Left hindlimb (tissue), 1 donor: ENCODE results near the gene TM2D3.

Experiments
- DNase-seq: peaks from one replicate; pipeline ENCODE4 v3.0.0-alpha.2; 2018

TM2D3 gene, protein sequence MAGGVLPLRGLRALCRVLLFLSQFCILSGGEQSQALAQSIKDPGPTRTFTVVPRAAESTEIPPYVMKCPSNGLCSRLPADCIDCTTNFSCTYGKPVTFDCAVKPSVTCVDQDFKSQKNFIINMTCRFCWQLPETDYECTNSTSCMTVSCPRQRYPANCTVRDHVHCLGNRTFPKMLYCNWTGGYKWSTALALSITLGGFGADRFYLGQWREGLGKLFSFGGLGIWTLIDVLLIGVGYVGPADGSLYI

DNA sequence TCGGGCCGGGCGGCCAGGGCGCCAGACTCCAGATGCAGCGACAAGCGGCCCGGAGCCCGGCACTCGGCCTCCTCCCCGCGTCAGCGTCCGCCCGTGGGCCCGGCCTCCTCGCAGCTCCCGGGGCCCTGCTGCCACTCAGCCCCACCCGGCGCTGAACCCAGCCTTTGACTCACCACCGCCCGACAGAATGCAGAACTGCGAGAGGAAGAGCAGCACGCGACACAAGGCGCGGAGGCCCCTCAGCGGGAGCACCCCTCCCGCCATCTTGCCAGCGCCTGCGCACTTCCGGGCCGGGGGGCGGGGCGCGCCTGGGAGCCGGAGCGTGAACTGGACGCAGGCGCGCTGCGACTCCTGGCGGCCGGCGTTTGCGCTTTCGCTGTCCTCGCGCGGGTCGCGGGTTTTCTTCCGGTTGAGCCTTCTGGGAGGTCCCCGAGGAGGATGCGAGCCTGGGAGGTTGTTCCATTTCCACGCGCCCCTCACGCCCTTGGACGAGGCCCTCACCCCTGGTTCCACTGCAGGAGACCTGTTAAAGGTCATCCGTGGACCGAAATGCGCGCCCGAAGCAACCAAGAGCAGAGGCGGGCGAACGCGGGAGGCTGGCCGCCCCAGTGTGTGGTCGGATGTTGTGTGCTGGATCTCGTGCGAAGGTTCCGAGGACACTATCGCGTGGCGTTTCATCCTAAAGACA, at the start of gene TM2D3:
Gene TM2D3, minus strand, starts transcription at position 284 of the 688 bp plus-strand sequence. Its CDS starts 20 bp downstream, at position 264.
- peak; percentile 95 for DNase-seq

DNA sequence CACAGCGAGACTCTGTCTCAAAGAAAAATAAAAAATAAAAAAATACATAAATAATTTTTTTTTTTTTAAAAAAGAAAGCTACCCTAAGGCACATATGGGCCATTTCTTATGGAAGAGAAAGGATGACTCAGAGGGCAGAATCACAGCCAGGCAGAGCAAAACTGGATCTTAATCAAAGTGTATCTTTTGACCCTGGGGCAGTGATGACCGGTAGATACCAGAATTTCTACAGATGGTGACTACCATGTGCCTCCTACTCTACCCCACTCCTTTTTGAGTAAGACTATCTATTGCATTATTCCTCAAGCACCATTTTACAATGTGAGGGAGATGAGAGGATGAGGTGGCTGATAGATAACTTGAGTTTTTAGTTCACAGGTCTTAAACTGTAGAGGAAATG, 46.1 kb upstream of the TM2D3 start:
- no peak for DNase-seq

DNA sequence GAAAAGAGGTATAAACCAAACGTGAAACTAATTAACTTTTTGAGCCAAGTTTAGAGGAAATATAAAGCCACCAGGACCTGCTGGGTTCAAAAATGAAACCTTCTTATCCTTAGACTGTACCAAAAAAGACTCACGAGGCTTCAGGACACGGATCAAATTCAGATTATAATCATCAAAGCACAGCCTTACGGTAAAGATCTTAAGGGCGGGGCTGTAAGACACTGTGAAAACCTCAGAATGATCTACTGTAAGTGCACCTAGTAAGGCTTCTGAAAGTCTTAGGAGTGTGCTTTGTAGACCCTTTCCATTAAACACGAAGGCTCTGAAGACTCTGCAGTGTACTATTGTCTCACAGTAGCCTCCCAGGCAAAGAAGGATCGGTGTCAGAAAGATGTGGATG, 45.3 kb upstream of the TM2D3 start:
- DNase-seq = no peak

DNA sequence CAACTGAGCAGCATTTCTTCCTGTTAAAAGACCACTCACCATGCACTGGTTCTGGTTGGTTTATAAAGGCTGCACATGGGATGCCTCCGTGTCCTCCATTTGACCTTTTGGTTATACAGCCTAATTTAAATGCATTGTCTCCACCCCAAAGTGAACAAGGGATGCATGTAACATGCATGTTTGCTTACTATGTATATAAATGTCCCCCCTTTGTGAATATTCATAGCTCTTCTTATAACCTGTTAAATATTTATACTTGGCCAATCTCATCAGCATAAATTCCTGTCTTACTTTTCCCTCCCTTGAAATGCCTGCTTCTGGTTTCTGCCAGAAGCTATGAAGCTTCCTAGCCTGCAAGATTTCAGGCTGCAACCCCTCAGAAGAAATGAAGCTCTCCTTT, 44.6 kb upstream of the TM2D3 start:
- DNase-seq = no peak

DNA sequence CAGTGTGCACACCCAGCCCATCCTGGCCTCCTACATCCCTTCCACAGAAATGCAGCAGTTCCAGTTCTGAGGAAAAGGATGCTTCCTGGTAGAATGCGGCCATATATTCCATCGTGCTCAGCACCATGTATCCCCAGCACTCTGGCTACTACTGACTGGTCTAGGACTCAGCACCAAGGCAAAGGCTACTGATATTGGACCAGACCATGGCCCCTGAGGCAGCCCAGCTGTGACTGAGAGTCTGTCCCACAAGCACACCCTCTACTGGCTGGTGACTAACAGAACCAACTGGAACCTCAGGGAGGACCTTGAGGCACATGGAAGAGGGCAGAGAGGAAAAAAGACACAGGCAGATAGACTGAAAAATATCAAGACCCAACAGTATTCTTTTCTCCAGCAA, 42.1 kb upstream of the TM2D3 start:
- no peak for DNase-seq

DNA sequence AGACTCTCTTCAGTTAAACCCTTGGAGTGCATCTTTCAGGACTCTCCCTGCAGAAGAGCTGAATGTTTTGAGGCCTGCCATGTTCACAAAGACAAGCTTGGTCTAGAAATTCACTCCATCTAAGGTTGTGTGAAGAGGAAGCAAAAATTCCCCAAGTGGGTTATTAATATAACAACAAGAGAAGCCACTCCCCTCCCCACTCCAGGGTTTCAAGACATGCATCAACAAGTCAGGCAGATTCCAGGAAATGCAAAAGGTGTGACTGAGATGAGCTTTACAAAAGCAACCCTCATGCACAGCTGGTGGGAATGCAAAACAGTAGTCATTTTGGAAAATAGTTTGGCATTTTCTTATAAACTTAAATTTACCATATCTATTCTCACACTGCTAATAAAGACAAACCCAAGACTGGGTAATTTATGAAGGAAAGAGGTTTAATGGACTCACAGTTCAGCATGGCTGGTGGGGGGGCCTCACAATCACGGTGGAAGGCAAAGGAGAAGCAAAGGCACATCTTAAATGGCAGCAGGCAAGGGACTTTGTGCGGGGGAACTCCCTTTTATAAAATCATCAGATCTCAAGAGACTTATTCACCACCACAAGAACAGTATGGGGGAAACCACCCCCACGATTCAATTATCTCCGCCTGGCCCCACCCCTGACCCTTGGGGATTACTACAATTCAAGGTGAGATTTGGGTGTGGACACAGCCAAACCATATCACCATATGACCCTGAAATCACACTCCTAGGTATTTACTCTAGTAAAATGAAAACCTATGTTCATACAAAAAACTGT, 40.8 kb upstream of the TM2D3 start:
- no peak for DNase-seq

DNA sequence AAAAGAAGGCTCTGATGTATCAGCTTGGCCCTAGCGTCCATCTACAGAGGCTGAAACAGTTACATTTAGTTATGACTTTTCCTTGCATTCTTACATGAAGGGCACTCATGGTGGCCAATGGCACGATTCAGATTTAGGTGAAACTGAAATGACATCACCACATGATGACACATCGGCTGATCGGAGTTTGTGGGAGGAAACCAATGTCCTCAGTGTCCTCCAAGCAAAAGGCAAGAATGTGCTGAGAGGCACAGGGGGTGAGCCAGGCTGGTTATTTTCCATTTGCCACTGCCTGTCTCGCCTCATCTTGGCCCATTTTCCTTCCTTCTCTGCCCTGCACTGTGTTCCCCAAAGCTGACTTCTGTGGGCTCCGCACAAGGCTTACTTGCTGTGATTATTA, 37.7 kb upstream of the TM2D3 start:
- no peak for DNase-seq

DNA sequence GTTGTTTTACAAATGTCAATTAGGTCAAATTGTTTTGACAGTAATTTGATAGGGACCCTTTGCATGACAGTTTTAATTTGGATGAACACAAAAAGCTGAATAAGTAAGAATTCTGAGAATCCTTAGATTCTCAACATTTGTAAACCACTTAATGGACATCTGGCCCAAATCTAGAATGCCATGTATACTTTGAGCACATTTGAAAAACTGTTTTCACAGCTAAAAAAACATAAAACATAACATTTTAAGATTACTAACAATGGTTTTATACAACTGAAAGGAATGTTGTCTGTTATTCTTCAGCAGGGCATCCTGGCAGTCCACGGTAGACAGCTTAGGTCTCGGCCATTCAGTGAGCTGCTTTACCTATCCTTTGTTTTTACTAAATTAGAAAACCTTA, 34.5 kb upstream of the TM2D3 start:
- no peak for DNase-seq

DNA sequence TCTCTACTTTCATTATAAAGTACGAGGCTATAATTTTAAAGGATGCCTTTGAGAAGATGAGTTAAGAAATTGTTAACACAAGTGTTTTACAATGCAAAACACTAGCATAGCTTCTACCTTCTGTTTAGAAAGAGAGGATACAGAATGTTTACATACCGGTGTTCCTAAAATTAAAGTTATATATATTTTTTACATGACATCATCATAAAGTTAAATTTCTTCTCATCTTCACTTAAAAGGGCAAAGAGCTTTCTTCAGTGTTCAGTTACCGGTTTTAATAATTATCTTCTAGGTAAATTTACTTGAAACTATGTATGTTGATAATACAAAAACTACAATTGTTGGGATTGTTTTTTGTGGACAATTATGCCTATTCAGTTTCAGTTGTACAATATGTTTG, 32.7 kb upstream of the TM2D3 start:
- DNase-seq = no peak

DNA sequence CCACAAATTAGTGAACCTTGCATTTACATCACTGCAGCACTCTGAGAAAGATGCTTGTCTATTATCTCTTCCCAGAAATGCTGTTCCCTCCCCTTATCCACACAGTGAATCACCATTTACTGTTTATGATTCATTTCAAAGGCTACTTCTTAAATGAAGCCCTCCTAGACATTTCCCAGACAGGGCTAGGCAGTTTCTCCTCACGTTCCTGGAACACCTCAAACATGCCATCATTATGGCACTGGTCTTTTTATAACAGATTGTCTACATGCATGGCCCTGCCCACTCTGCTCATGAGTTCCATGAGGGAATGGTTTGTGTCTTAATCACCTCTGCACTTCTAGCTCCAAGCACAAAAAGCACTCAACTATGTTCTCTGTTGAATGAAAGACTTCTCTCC, 32.2 kb upstream of the TM2D3 start:
- no peak for DNase-seq

DNA sequence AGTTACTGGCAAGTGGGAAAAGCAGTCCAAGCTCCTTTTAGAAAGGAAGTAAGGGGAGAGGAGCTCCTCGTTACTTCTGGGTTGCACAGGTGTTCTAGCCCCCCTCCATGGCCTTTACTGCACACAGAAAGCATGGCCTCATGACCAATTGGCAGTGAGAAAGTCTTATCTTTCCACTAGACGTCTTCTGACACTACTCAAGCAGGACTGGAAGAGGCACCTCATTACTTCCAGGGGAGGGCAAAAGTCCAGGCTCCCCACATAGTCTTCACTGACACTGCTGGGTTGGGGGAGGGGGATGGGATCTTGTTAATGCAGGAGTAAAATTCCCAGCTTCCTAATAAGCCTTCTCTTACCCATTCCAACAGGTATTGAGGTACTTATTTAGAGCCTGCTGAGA, 27.6 kb upstream of the TM2D3 start:
- no peak for DNase-seq

DNA sequence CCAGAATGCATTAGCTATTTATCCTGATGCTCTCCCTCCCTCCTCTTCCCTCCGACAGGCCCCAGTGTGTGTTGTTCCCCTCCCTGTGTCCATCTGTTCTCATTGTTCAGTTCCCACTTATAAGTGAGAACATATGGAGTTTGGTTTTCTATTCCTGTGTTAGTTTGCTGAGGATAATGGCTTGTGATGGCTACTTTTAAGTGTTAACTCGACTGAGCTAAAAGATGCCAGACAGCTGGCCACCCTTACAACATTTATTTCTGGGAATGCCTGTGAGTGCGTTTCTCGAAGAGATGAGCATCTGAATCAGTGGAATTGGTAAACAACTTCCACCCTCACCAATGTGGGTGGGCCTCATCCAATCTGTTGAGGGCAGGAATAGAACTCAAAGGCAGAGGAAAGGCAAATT, 24.7 kb upstream of the TM2D3 start:
- no peak for DNase-seq

DNA sequence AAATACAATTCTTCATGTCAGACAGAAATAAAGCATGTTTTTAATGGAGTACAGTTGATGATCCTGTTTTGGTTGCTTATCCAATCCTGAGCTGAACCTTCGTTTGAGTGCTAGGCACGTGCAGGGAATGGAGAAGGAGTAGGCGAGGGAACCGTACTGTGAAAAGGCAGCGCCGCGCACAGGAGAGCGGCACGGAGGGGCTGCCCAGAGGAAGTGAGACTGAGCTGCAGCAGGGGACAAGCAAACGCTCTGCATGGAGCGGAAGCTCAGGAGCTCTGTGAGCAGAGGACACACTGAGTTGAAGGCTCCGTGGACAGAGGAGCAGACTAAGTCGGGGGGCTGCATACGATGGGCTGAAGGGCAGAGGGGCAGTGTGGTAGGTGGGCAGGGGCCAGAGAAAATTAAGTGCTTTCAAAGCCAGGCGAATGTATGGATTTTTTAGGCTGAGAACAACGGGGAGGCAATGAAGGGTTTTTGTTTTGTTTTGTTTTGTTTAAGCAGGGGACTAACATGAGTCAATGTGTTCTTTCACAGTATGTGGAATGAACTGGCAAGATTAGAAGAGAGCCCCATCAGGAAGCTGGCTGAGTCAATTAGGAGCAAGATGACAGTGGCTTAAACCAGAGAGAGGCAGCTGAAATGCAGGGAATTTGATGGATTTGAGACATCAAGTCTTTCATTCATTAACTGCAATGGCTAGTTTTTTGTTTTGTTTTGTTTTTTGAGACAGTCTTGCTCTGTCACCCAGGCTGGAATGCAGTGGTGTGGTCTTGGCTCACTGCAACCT, 23.8 kb upstream of the TM2D3 start:
- no peak for DNase-seq

DNA sequence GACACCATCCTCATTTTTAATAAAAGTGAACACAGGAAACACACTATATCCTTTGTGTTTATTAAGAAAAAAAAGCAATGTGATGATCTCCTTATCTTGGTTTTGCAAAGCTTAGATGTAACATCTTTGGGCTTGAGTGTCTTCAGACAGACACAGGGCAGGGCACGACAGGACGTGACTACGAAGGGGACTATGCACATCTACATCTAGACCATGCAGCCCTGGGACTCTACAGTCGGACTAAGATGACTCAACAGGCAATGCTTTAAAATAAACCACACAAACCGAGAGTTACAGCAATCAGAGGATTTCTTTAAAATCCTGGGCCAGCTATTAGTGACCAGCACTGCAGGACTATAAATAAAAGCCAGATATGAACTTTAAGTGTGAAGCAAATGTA, 22.8 kb upstream of the TM2D3 start:
- DNase-seq = no peak

DNA sequence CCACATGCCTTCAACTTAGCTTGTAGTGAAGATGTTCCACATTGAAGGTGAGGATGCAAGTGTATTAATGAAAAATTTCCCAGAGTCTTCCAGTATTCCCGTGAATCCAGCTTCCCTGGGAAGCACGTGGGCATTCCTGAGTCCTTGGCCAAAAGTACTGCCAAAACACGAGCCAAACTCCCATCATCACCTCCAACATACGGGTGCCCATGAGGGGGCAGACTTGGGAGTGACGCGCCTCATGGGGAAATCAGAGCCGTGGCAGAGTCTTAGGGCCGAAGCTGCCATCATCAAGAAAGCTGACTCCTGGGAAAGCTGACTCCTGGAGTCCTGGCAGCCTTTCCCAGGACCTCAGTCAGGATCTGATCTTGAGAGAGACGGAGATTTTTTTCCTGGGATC, 20.1 kb upstream of the TM2D3 start:
- no peak for DNase-seq

DNA sequence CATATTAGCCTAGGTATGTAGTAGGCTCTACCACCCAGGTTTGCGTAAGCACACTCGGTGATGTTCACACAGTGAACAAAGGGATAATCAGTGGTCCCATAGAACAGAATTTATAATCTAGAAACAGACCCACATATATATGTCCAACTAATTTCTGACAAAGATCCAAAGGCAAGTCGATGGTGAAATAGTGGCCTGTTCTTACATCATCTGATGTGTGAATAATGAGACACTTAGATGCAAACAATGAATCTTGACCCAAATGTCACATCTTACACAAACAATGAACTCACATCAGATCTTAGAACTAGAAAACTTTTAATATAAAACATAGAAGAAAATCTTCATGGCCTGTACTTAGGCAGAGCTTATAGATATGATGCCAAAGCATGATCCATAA, 17.6 kb upstream of the TM2D3 start:
- DNase-seq = no peak

DNA sequence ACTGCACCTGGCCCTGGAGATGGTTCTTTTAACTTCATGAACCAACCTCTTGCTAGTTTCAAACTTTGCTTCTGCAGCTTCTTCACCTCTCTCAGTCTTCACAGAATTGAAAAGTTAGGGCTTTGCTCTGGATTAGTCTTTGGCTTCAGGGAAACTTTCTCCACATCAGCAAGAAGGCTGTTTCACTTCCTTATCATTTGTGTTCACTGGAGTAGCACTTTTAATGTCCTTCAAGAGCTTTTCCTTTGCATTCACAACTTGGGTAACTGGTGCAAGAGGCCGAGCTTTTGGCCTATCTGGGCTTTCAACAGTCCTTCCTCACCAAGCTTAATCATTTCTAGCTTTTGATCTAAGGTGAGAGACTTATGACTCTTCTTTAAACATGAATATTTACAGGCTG, 15.7 kb upstream of the TM2D3 start:
- no peak for DNase-seq

DNA sequence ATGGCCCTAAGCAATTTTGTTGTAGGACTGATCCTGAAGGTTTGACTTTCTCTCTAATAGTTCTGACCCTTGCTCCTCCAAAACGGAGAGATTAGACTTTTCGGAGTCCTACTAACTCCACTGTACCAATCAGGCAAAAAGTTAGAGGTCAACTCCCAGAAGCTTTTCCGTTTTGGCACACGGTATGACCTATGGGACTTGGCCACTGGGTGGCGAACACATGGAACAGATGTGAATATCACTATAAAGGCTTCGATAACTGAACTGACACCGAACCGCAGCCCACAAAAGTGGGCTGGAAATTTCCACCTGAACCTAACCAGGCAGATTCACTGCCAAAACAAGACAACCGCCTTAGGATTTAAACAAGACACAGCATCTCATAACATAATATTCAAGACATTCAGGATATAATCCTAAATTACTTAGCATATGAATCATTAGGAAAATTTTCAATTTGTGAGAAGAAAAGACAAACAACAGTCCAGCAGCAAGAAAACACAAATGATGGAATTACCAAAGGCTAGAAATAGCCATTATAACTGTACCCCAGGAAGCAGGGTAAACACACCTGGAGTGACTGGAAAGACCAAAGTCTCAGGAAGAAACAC, 12.2 kb upstream of the TM2D3 start:
- DNase-seq = no peak

DNA sequence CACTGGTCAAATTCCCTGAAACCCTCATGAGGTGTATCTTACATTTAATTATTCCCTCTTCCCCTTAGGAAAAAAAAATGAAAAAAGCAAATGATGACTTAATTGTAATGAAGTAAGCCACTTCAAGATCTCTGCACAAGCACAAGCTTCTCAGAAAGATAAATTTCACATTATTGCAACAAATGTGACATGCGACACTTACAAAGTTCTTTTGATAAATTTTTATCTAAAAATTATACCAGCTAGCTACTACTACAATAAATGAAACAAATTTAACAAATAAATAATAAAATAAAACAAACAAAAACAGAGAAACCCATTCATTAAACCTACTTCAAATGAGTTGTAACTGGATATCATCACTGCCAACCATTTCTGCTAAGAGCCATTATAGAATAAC, 10.0 kb upstream of the TM2D3 start:
- no peak for DNase-seq

DNA sequence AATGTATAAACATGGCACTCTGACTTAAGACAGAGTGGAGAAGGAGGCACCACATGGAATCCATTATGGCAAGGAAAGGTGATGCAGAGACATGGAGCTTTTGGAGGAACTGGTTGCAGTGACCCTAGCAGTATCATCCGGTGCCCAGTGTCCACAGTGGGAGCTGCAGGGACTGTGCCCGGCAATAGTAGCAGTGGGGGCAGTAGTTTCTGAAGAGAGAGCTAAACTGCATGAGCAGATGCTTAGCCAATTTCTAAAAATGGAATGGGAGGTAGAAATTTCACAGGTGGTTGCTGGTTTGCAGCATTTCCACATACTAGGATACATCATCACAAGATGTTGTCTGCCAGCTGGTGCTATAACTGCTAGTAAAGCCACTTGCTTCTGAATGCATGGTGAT, 7.8 kb upstream of the TM2D3 start:
- no peak for DNase-seq

DNA sequence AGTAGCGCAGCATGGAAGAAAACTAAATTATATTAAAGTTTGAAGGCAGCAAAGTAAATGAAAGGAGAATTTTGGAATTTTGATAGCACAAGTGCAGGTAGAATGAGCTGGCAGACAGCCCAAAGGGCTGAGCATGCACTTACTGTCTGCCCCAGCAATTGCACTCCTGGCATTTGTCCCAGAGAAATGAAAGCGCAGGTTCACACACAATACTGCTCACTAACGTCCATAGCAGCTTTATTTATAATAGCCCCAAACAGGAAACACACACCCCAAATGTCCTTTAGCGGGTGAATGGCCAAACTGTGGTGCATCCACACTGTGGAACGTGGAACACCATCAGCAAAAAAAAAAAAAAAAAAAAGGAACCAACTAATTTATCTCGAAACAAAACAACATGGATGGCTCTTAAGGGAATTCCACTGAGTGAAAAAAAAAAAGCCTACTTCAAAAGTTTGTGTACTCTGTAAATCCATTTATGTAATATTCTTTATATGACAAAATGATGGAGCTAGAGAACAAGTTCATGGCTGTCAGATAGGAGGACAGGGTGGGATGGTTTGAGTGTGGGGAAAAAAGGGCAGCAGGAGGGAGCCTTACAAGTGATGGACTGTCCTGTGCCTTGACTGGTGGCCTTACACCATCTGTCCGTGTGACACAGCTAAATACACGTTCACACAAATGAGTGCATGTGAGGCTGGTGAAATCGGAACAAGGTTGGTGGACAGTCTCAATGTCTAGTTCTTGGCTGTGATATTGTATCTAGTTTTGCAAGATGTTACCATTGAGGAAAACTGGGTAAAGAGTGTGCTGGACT, 6.0 kb upstream of the TM2D3 start:
- no peak for DNase-seq

DNA sequence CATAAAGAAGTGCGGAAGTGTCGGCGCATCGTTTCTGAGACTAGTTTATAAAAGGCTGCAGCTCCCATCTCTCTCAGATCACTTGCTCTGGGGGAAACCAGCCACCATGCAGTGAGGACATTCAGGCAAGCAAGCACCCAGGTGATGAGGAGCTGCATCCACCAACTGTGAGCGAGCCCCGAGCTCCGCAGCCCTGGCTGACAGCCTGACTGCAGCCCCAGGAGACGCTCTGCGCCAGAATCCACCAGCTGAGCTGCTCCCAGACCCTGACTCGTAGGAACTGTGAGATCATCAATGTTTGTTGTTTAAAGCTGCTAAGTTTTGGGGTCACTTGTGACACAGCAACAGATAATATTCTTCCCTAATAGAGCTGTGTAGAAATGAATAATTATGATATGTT, 5.0 kb upstream of the TM2D3 start:
- DNase-seq = no peak
